GM19468 (cell line): ENCODE results near the gene THAP9.

Source experiments
- ATAC-seq: cut with Tn5 transposase; IDR thresholded peaks from one replicate; pipeline ENCODE4 v1.9.1; 2021; ENCODE audit warnings: mild to moderate bottlenecking, moderate library complexity, moderate number of reproducible peaks; ENCODE audit not compliant: unreplicated experiment; ENCODE audit errors: extremely low read depth

Gene THAP9

DNA sequence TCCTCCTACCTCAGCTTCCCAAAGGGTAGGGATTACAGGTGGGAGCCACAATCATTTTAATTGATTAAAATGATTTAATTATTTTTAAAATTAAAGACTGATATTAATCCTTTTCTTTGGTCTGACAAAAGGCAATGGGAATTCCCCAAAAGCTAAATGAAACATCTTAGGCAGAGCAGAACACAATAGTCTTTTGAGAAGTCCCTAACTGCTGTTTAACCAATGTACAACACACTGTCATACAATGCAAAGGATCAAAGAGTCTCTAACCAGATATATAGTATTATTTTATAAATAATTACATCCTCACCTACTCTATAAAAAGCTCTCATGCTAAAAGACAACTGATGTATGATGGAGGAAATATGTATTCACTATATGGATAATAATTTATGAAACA, 47.0 kb downstream of the THAP9 start:
- ATAC-seq: no peak

DNA sequence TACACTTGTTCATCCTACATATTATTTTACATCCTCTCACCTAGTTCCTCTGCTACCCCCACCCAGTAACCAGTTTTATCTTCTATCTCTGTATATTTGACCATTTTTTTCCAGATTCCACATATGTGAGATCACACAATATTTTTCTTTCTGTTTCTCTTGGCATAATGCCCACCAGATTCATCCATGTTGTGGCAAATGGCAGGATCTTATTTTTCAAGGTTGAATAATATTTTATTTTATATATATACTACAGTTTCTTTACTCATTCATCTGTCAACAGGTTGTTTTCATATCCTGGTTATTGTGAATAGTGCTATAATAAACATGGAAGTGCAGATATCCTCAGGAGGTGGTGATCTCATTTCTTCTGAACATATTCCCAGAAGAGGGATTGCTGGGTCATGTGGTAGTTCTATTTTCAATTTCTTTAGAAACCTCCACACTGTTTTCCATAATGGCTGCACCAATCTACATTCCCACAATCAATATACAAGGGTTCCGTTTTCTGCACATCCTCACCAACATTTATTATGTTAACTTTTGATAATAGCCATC, 48.2 kb downstream of the THAP9 start:
- no peak for ATAC-seq

DNA sequence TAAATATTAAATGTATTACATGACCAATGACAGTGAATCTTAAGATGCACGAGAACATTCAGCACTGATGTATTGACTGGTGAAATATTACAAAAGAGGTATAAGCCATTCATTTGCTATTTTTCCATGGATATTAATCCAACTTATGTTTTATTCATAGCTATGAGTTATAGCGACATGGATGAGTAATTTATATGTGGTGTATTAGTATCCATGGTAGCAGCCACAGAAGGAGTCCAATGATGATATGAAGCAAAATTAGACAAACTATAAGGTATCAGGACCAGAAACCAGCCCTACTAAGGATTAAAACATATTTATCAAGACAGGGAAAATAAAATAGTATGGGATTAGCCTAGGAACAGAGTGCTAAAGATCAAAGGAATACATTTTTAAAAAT, 50.7 kb downstream of the THAP9 start:
- no peak for ATAC-seq

DNA sequence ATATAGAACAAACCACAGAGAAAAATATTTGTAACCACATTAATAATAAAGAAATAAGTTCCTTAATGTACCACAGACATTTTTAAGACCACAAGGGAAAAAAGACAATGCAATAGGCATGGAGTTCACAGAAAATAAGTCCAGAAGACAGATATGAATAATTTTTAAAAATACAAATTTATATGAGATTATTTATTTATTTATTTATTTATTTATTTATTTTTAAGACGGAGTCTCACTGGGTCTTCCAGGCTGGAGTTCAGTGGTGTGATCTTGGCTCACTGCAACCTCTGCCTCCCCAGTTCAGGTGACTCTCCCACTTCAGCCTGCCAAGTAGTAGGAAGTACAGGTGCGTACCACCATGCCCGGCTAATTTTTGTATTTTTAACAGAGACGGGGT, 53.7 kb downstream of the THAP9 start:
- ATAC-seq: no peak

DNA sequence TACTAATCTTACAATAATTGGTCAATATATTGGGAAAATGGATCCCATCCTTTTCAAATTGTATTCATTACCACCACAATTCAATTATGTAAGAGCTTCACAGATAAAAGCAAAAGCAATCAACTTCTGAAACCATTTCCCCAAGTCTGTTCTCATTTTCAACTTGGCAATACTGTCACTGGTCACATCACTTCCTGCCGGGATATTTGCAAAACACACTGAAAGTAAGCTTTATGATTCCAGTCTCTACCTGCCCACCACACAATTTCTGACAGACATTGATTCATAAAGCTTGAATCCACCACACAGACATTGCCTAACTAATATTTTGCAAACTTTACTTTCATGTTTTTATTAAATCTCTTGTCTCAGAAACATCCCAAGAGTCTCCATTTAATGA, 56.5 kb downstream of the THAP9 start:
- ATAC-seq: no peak

DNA sequence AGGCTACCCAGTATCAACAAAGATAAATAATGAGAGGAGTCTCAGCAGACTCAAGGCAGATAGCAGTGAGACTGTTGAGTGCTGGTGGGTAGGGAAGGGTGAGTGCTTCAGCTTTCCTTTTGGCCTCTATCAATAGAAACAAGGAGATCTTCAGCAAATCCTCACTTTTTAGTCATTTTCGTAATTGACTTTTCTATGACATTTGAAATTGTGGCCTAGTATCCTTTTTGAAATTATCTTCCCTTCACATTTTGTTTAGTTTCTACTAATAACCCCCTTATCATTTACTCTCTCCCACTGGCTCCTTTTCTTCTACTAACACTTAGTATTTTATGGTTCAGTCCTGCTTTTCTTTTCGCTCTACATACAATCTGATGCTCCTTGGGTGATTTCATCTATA, 65.2 kb downstream of the THAP9 start:
- no peak for ATAC-seq

DNA sequence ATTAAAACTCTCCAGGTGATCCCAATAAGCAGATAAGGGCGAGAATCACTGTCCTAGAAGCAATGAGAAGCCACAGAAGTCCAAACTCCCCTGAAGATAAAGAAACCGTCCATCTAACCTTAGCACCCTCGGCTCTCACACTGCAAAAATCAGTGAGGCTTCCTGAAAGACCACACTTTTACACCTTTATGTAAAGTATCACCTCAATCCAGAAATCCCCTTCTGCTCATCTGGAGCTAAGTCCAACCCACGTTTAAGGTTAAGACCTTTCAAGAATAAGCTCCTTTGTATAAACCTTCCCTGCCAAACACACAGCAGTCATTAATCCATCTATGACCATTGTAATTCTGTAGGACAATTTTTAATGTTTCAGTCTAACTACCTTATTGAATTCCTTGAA, 68.4 kb downstream of the THAP9 start:
- ATAC-seq: no peak

DNA sequence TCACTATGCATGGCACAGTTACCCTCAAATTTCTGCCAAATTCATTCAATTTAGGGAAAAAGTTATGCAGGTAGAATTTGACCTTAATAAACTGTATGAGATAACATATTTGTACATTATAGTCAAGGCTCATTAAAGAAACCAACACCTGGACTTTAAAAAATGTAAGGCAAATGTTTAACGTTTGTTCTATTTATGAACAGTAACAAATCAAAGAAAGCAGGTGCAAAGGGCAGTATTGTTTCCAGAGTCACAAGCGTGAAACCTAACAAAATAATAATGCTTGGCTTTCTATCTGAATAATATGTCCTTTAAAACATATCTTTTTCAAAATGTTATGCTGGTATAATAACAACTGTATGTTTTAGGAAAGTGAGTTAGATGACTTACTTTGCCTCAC, 68.9 kb downstream of the THAP9 start:
- no peak for ATAC-seq
